Keratinocyte (primary cell): Measurements from ENCODE around the gene CRKL. TPM values are rescaled to one million over a fixed set of nuclear protein-coding genes. Genes with fewer than 3 reads are reported as not detected.

Experiments
- DNase-seq: peaks from one replicate; pipeline ENCODE4 v3.0.0-alpha.2; 2011; ENCODE audit warnings: low read depth, missing footprints, low spot score
- FAIRE-seq: peaks from 2 replicates; lab custom pipeline; 2011; peaks lifted over from hg19 to GRCh38; lab: Jason Lieb, UNC
- H2AFZ ChIP-seq: 2 replicates; pipeline ENCODE4 v1.6.0; 2012; ENCODE audit warnings: low read length, control low read depth, inconsistent platforms; ENCODE audit not compliant: control insufficient read depth
- H3K27ac ChIP-seq: 2 replicates; pipeline ENCODE4 v1.5.1; 2011; ENCODE audit warnings: low read length; ENCODE audit not compliant: control insufficient read depth, insufficient read depth
- H3K27me3 ChIP-seq: 3 replicates; pipeline ENCODE4 v1.6.0; 2011; ENCODE audit warnings: low read length; ENCODE audit not compliant: control insufficient read depth, insufficient read depth; ENCODE audit errors: extremely low read depth
- H3K36me3 ChIP-seq, 2 experiments: 2 replicates in 1 of 2; 3 replicates in 1 of 2; pipeline ENCODE4 v1.5.1; 2011; ENCODE audit warnings: low read length in 2 of 2, mild to moderate bottlenecking in 1 of 2; ENCODE audit not compliant: control insufficient read depth in 2 of 2, insufficient read depth in 2 of 2; ENCODE audit errors: extremely low read depth in 1 of 2
- H3K4me1 ChIP-seq: 3 replicates; pipeline ENCODE4 v1.5.1; 2011; ENCODE audit warnings: low read length; ENCODE audit not compliant: control insufficient read depth, insufficient read depth; ENCODE audit errors: extremely low read depth
- H3K4me2 ChIP-seq: 3 replicates; pipeline ENCODE4 v1.6.0; 2011; ENCODE audit warnings: low read depth, low read length; ENCODE audit not compliant: control insufficient read depth, insufficient read depth; ENCODE audit errors: extremely low read depth
- H3K4me3 ChIP-seq, 3 experiments: fragments of 200-600 bp in 1 of 3; sonication (generic) in 1 of 3; 2 replicates in 2 of 3; 3 replicates in 1 of 3; pipeline ENCODE4 v1.5.1; 2011 to 2016; ENCODE audit warnings: low read length in 3 of 3, mild to moderate bottlenecking in 3 of 3, control low read depth in 2 of 3, inconsistent platforms in 1 of 3, low read depth in 1 of 3, mixed read lengths in 1 of 3, mixed run types in 1 of 3, moderate library complexity in 1 of 3; ENCODE audit not compliant: control insufficient read depth in 2 of 3, insufficient read depth in 2 of 3; ENCODE audit errors: extremely low read depth in 1 of 3
- H3K79me2 ChIP-seq: 2 replicates; pipeline ENCODE4 v1.6.0; 2012; ENCODE audit warnings: low read length; ENCODE audit not compliant: control insufficient read depth, insufficient read depth
- H3K9ac ChIP-seq: 3 replicates; pipeline ENCODE4 v1.6.0; 2011; ENCODE audit warnings: low read length; ENCODE audit not compliant: control insufficient read depth, insufficient read depth; ENCODE audit errors: extremely low read depth
- H3K9me1 ChIP-seq: 3 replicates; pipeline ENCODE4 v1.6.0; 2011; ENCODE audit warnings: low read length; ENCODE audit not compliant: control insufficient read depth, insufficient read depth; ENCODE audit errors: extremely low read depth
- H3K9me3 ChIP-seq: 2 replicates; pipeline ENCODE4 v1.5.1; 2012; ENCODE audit warnings: low read depth, low read length; ENCODE audit not compliant: control insufficient read depth
- H4K20me1 ChIP-seq: 3 replicates; pipeline ENCODE4 v1.6.0; 2011; ENCODE audit warnings: low read length; ENCODE audit not compliant: control insufficient read depth, insufficient read depth; ENCODE audit errors: extremely low read depth
- EZH2 ChIP-seq: IDR thresholded peaks from one replicate; pipeline ENCODE4 v1.6.1; 2012; ENCODE audit warnings: inconsistent platforms, mild to moderate bottlenecking, low read length, moderate library complexity
- dilution Hi-C: fragments of 300-500 bp; cut with MboI; formaldehyde crosslinking; loops from one replicate; pipeline ENCODE4 v1.7.0; 2020; ENCODE audit warnings: low sequenced_read_pairs; ENCODE audit not compliant: extremely low pct_ligation_motif_present
- polyA plus RNA-seq, 5 experiments: library from polyadenylated mRNA; depleted of rRNA in 3 of 5; stranded (reverse) in 3 of 5; stranded (forward) in 1 of 5; unstranded in 1 of 5; fragments of >200 nt; gene quantifications; 1 replicate in 1 of 5; 2 replicates in 3 of 5; 3 replicates in 1 of 5; pipeline versions ENCODE4 v1.2.1 to v1.2.3, GENCODE V29; 2011 to 2012; ENCODE audit warnings: missing spikeins in 2 of 5, low read depth in 1 of 5, low replicate concordance in 1 of 5
- TF ChIP-seq, protein P1 (sequence below), 3 experiments: IDR thresholded peaks in 1 of 3; conservative IDR thresholded peaks in 1 of 3; optimal IDR thresholded peaks in 1 of 3; 2 replicates in 2 of 3; 3 replicates in 1 of 3; pipeline versions ENCODE3 to v1.5.1; 2011; ENCODE audit warnings: low read length in 3 of 3, mild to moderate bottlenecking in 3 of 3, moderate library complexity in 2 of 3, control low read depth in 1 of 3, inconsistent platforms in 1 of 3; ENCODE audit not compliant: insufficient read depth in 2 of 3; ENCODE audit errors: extremely low read depth in 1 of 3

The CRKL gene
- polyA plus RNA-seq, 1 donor (not counting 4 experiments of a cell fraction or from before 2014, with no cell fraction given) = 32.1 TPM

DNA sequence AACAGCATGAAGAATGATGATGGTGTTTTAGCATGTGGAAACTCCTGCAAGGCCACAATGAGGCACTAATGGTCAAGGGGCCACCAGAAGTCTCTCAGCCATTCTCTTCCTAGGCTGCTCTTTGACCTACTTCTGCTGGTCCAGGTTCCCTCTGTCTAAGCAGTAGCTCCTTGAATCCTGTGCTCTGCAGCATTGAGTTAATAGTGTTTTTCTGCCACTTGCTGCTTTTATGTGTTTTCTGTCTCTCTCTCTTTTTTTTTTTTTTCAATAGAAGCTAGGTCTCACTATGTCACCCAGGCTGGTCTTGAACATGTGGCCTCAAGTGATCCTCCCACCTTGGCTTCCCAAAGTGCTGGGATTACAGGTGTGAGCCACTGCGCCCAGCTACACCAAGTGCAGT lies 29.8 kb downstream of the CRKL start:
- DNase-seq = no peak
- H3K36me3 ChIP-seq = peaks cover 11 to 26% of the 10 kb centered on the region in 2 experiments
- no peak overlapping the region for H2AFZ ChIP-seq
- dilution Hi-C loops = no loop called here
- H3K27me3 ChIP-seq = no peaks in the 10 kb centered on the region
- H3K4me3 ChIP-seq = no peak overlapping the region
- TF ChIP-seq EZH2 = no peak
- TF ChIP-seq, protein P1, sequence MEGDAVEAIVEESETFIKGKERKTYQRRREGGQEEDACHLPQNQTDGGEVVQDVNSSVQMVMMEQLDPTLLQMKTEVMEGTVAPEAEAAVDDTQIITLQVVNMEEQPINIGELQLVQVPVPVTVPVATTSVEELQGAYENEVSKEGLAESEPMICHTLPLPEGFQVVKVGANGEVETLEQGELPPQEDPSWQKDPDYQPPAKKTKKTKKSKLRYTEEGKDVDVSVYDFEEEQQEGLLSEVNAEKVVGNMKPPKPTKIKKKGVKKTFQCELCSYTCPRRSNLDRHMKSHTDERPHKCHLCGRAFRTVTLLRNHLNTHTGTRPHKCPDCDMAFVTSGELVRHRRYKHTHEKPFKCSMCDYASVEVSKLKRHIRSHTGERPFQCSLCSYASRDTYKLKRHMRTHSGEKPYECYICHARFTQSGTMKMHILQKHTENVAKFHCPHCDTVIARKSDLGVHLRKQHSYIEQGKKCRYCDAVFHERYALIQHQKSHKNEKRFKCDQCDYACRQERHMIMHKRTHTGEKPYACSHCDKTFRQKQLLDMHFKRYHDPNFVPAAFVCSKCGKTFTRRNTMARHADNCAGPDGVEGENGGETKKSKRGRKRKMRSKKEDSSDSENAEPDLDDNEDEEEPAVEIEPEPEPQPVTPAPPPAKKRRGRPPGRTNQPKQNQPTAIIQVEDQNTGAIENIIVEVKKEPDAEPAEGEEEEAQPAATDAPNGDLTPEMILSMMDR (optimal IDR thresholded peaks at IDR 0.05 in 1 of 3, IDR thresholded peaks at IDR 0.05 in 1 of 3, conservative IDR thresholded peaks at IDR 0.05 in 1 of 3; ENCODE audit: extremely low read depth in 1 of 3, insufficient read depth in 2 of 3, low read length in 3 of 3) = no peak
- peaks cover 7% of the 10 kb centered on the region for H4K20me1 ChIP-seq
- H3K9ac ChIP-seq = no peak overlapping the region
- peaks cover 92% of the 10 kb centered on the region for H3K79me2 ChIP-seq
- H3K4me2 ChIP-seq = no peak overlapping the region
- H3K4me1 ChIP-seq = peaks cover 43% of the 10 kb centered on the region
- no peaks in the 10 kb centered on the region for H3K9me3 ChIP-seq
- H3K27ac ChIP-seq = no peak overlapping the region
- no peak for FAIRE-seq
- no peaks in the 10 kb centered on the region for H3K9me1 ChIP-seq

DNA sequence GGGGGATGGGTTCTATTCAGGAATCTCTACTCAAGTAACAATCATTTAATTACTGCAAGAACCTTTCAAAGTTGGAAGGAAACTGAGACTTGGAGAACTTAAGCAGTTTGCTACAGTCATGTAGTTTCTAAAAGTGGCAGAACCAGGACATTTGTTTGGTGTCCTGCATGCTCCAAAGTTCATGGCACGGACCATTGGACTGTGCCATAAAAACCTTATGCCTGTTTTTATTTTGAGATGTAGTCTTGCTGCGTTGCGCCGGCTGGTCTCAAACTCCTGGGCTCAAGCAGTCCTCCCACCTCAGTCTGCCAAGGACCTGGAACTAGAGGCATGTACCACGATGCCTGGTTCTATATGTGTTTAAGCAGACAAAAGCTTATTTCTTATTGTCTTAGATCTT lies 31.2 kb downstream of the CRKL start:
- H3K79me2 ChIP-seq = peaks cover 90% of the 10 kb centered on the region
- no peak overlapping the region for H3K27ac ChIP-seq
- H3K27me3 ChIP-seq = no peaks in the 10 kb centered on the region
- no peaks in the 10 kb centered on the region for H3K9me3 ChIP-seq
- no peak overlapping the region for H3K4me2 ChIP-seq
- H3K4me3 ChIP-seq = no peak overlapping the region
- H3K9ac ChIP-seq = no peak overlapping the region
- dilution Hi-C loops = no loop called here
- H3K4me1 ChIP-seq = peaks cover 51% of the 10 kb centered on the region
- no peak for FAIRE-seq
- no peak overlapping the region for H2AFZ ChIP-seq
- H4K20me1 ChIP-seq = peaks cover 4% of the 10 kb centered on the region
- TF ChIP-seq, protein P1 (optimal IDR thresholded peaks at IDR 0.05 in 1 of 3, IDR thresholded peaks at IDR 0.05 in 1 of 3, conservative IDR thresholded peaks at IDR 0.05 in 1 of 3; ENCODE audit: extremely low read depth in 1 of 3, insufficient read depth in 2 of 3, low read length in 3 of 3) = no peak
- no peak for TF ChIP-seq EZH2
- H3K36me3 ChIP-seq = peaks cover 11 to 41% of the 10 kb centered on the region in 2 experiments
- DNase-seq = no peak
- no peaks in the 10 kb centered on the region for H3K9me1 ChIP-seq
